ENCODE results near the gene NME7.

GRCh38 chr1:169259816-169260215 is 107.8 kb downstream of the NME7 start:
- TF ChIP-seq TAF1 (conservative IDR thresholded peaks at IDR 0.05) = no peak
- TF ChIP-seq YY1 (IDR thresholded peaks at IDR 0.05) = no peak
- TF ChIP-seq CTCF (IDR thresholded peaks at IDR 0.05; ENCODE audit: low read depth, low read length, missing input control) = no peak
- no peak for TF ChIP-seq GABPA (IDR thresholded peaks at IDR 0.05 in 1 of 2, conservative IDR thresholded peaks at IDR 0.05 in 1 of 2)
- no peak for TF ChIP-seq SP1 (IDR thresholded peaks at IDR 0.05)
- TF ChIP-seq RXRA (IDR thresholded peaks at IDR 0.05) = no peak
- TF ChIP-seq MAX (IDR thresholded peaks at IDR 0.05) = no peak
- no peak for TF ChIP-seq EGR1 (IDR thresholded peaks at IDR 0.05; ENCODE audit: low read depth in 2 of 2)

All from liver (tissue), 3 donors.